Measurements from ENCODE around the gene ZNF133. TPM values are rescaled to one million over a fixed set of nuclear protein-coding genes. Genes with fewer than 3 reads are reported as not detected.
"Not testable (repeated sequence)": the region's sequence is repeated elsewhere in the genome, so short reads cannot be mapped to it uniquely, and the experiment has no call there.

ZNF133 gene
- total RNA-seq (ENCODE audit: unreplicated experiment), result 27.3 TPM
- long read RNA-seq, partial matches to known transcripts, result 0 of 3 reads
- long read RNA-seq, other reads (novel, unspliced or antisense), result 3 of 3 reads

- Mint-ChIP-seq H3K4me3 (ENCODE audit: unreplicated experiment) (peak within 1 kb of the TSS; percentile 96), H3K9me3 (ENCODE audit: unreplicated experiment) (peaks cover 28% of the 10 kb centered on the region), H3K27me3 (ENCODE audit: unreplicated experiment) (peaks cover 14% of the 10 kb centered on the region), H3K27ac (ENCODE audit: unreplicated experiment) (peak within 1 kb of the TSS; percentile 96), H3K36me3 (ENCODE audit: unreplicated experiment) (peaks cover 31% of the 10 kb centered on the region), H3K4me1 (ENCODE audit: low read depth, unreplicated experiment) (peaks cover 8% of the 10 kb centered on the region)
- DNase-seq, result peak; percentile 98
- TF ChIP-seq, protein P1, sequence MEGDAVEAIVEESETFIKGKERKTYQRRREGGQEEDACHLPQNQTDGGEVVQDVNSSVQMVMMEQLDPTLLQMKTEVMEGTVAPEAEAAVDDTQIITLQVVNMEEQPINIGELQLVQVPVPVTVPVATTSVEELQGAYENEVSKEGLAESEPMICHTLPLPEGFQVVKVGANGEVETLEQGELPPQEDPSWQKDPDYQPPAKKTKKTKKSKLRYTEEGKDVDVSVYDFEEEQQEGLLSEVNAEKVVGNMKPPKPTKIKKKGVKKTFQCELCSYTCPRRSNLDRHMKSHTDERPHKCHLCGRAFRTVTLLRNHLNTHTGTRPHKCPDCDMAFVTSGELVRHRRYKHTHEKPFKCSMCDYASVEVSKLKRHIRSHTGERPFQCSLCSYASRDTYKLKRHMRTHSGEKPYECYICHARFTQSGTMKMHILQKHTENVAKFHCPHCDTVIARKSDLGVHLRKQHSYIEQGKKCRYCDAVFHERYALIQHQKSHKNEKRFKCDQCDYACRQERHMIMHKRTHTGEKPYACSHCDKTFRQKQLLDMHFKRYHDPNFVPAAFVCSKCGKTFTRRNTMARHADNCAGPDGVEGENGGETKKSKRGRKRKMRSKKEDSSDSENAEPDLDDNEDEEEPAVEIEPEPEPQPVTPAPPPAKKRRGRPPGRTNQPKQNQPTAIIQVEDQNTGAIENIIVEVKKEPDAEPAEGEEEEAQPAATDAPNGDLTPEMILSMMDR (IDR thresholded peaks at IDR 0.05; ENCODE audit: partially characterized antibody, unreplicated experiment), result no peak
These were observed at the start of gene ZNF133 for GRCh38 chr20:18287915-18288748. Gene ZNF133, plus strand, starts transcription at chr20:18288527. Its CDS starts 17,160 bp downstream, at chr20:18305687.

DNA sequence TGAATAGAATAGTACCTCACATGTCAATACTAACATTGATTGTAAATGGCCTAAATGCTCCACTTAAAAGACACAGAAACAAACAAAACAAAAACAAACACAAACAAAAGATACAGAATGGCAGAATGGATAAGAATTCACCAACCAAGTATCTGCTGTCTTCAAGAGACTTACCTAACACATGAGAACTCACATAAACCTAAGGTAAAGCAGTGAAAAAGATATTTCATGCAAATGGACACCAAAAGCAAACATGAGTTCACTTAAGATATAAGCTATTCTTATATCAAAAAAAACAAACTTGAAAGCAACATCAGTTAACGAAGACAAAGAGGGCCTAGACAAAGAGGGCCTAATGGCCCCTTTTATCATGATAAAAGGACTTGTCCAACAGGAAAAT, 47.3 kb upstream of the ZNF133 start:
- no peak for DNase-seq
- H3K4me1 Mint-ChIP-seq (ENCODE audit: low read depth, unreplicated experiment), result no peaks in the 10 kb centered on the region
- H3K4me3 Mint-ChIP-seq (ENCODE audit: unreplicated experiment), result no peak overlapping the region
- peaks cover 4% of the 10 kb centered on the region for H3K36me3 Mint-ChIP-seq (ENCODE audit: unreplicated experiment)
- no peaks in the 10 kb centered on the region for H3K9me3 Mint-ChIP-seq (ENCODE audit: unreplicated experiment)
- no peaks in the 10 kb centered on the region for H3K27me3 Mint-ChIP-seq (ENCODE audit: unreplicated experiment)
- no peak overlapping the region for H3K27ac Mint-ChIP-seq (ENCODE audit: unreplicated experiment)
- TF ChIP-seq, protein P1 (IDR thresholded peaks at IDR 0.05; ENCODE audit: partially characterized antibody, unreplicated experiment), result no peak

DNA sequence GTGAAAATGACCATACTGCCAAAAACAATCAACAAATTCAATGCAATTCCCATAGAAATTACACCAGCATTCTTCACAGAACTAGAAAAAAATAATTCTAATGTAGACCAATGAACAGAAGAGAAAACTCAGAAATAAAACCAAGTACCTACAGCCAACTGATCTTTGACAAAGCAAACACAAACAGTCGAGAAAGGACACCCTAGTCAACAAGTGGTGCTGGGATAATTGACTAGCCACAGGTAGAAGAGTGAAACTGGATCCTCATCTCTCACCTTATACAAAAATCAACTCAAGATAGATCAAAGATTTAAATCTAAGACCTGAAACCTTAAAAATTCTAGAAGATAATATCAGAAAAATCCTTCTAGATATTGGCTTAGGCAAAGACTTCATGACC, 44.5 kb upstream of the ZNF133 start:
- Mint-ChIP-seq H3K36me3 (ENCODE audit: unreplicated experiment) (peaks cover 4% of the 10 kb centered on the region), H3K4me1 (ENCODE audit: low read depth, unreplicated experiment) (no peaks in the 10 kb centered on the region), H3K4me3 (ENCODE audit: unreplicated experiment) (no peak overlapping the region), H3K27ac (ENCODE audit: unreplicated experiment) (no peak overlapping the region), H3K9me3 (ENCODE audit: unreplicated experiment) (no peaks in the 10 kb centered on the region), H3K27me3 (ENCODE audit: unreplicated experiment) (no peaks in the 10 kb centered on the region)
- TF ChIP-seq, protein P1 (IDR thresholded peaks at IDR 0.05; ENCODE audit: partially characterized antibody, unreplicated experiment), result no peak
- no peak for DNase-seq

DNA sequence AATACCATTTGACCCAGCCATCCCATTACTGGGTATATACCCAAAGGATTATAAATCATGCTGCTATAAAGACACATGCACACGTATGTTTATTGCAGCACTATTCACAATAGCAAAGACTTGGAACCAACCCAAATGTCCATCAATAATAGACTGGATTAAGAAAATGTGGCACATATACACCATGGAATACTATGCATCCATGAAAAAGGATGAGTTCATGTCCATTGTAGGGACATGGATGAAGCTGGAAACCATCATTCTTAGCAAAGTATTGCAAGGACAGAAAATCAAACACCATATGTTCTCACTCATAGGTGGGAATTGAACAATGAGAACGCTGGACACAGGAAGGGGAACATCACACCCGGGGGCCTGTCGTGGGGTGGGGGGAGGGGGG, 39.8 kb upstream of the ZNF133 start:
- DNase-seq; H3K4me1 Mint-ChIP-seq (ENCODE audit: low read depth, unreplicated experiment); H3K36me3 Mint-ChIP-seq (ENCODE audit: unreplicated experiment); H3K4me3 Mint-ChIP-seq (ENCODE audit: unreplicated experiment); H3K9me3 Mint-ChIP-seq (ENCODE audit: unreplicated experiment); H3K27ac Mint-ChIP-seq (ENCODE audit: unreplicated experiment); H3K27me3 Mint-ChIP-seq (ENCODE audit: unreplicated experiment): not testable (repeated sequence)

DNA sequence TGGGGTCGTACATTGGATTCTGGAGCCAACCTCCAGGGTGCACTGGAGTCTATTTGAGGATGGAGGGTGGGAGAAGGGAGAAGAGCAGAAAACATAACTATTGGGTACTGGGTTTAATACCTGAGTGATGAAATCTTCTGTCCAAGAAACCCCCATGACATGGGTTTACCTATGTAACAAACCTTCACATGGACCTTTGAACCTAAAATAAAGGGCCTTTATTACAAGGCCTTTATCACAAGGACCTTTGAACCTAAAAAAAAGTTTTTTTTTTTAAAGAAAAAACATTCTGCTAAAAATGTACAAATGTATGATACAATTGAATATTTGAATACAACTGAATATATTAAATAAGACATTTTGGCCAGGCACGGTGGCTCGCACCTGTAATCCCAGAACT, 38.1 kb upstream of the ZNF133 start:
- Mint-ChIP-seq H3K36me3 (ENCODE audit: unreplicated experiment) (no peaks in the 10 kb centered on the region), H3K27ac (ENCODE audit: unreplicated experiment) (no peak overlapping the region), H3K9me3 (ENCODE audit: unreplicated experiment) (no peaks in the 10 kb centered on the region), H3K27me3 (ENCODE audit: unreplicated experiment) (no peaks in the 10 kb centered on the region), H3K4me1 (ENCODE audit: low read depth, unreplicated experiment) (no peaks in the 10 kb centered on the region), H3K4me3 (ENCODE audit: unreplicated experiment) (no peak overlapping the region)
- DNase-seq, result no peak
- TF ChIP-seq, protein P1 (IDR thresholded peaks at IDR 0.05; ENCODE audit: partially characterized antibody, unreplicated experiment), result no peak

All from glutamatergic neuron (in vitro differentiated cells).